Measurements from ENCODE around the gene ZNF343.

- TF ChIP-seq CTCF (conservative IDR thresholded peaks at IDR 0.05 in 1 of 2, IDR thresholded peaks at IDR 0.05 in 1 of 2; ENCODE audit: extremely low read depth in 1 of 2, insufficient read depth in 1 of 2, low read depth in 1 of 2, low read length in 2 of 2) (no peak), EZH2 (IDR thresholded peaks at IDR 0.05; ENCODE audit: borderline replicate concordance, low read length) (no peak)
These were observed 30.4 kb upstream of the ZNF343 start for GRCh38 chr20:2538931-2539720.

All from mammary epithelial cell (primary cell).